ENCODE measurements around the gene VEGFC.

GRCh38 chr4:176833400-176834175 lies 40.9 kb upstream of the VEGFC start:
- TF ChIP-seq CTCF (IDR thresholded peaks at IDR 0.05) (no peak), RAD21 (IDR thresholded peaks at IDR 0.05; ENCODE audit: low read length) (no peak), TAF1 (IDR thresholded peaks at IDR 0.05; ENCODE audit: borderline replicate concordance, low read depth, low read length) (no peak), RCOR1 (IDR thresholded peaks at IDR 0.05; ENCODE audit: low read length) (no peak), PBX3 (IDR thresholded peaks at IDR 0.05) (no peak)
- TF ChIP-seq, protein P1, sequence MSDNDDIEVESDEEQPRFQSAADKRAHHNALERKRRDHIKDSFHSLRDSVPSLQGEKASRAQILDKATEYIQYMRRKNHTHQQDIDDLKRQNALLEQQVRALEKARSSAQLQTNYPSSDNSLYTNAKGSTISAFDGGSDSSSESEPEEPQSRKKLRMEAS (IDR thresholded peaks at IDR 0.05; ENCODE audit: low read depth) = no peak

All from SK-N-SH (cell line).